ENCODE measurements around the gene TUG1.

Gene TUG1

GRCh38 chr22:30947816-30948454, 21.1 kb upstream of the TUG1 start:
- no peak for DNase-seq

GRCh38 chr22:30948930-30949342, 20.1 kb upstream of the TUG1 start:
- DNase-seq, result no peak

- DNase-seq, result no peak
These were observed 19.0 kb upstream of the TUG1 start for GRCh38 chr22:30949934-30950660.

GRCh38 chr22:30953206-30953605, 15.9 kb upstream of the TUG1 start:
- no peak for DNase-seq

GRCh38 chr22:30955153-30955552, 13.9 kb upstream of the TUG1 start:
- DNase-seq, result no peak

GRCh38 chr22:30964858-30965257, 4.2 kb upstream of the TUG1 start:
- DNase-seq, result no peak

GRCh38 chr22:30968015-30968923, 796 bp upstream of the TUG1 start, which contains the start of gene MORC2:
Gene MORC2, minus strand, starts transcription at chr22:30968774. Its CDS starts 885 bp downstream, at chr22:30967889.
- no peak for DNase-seq

- DNase-seq, result peak; percentile 35
These were observed 679 bp downstream of the TUG1 start for GRCh38 chr22:30969532-30970355.

- no peak for DNase-seq
These were observed 1.3 kb downstream of the TUG1 start for GRCh38 chr22:30970356-30970746.

- no peak for DNase-seq
These were observed 9.4 kb downstream of the TUG1 start for GRCh38 chr22:30978304-30978962.

- no peak for DNase-seq
These were observed 10.9 kb downstream of the TUG1 start for GRCh38 chr22:30979932-30980331.

- DNase-seq, result no peak
These were observed 13.4 kb downstream of the TUG1 start for GRCh38 chr22:30982512-30982911.

GRCh38 chr22:30984317-30984716, 15.3 kb downstream of the TUG1 start:
- DNase-seq, result no peak

GRCh38 chr22:30985561-30986208, 16.6 kb downstream of the TUG1 start:
- DNase-seq, result no peak

GRCh38 chr22:30989474-30989873, 20.4 kb downstream of the TUG1 start:
- no peak for DNase-seq

- no peak for DNase-seq
These were observed 21.6 kb downstream of the TUG1 start for GRCh38 chr22:30990690-30991089.

- DNase-seq, result no peak
These were observed 23.5 kb downstream of the TUG1 start for GRCh38 chr22:30992565-30992964.

GRCh38 chr22:30994960-30995359, 25.9 kb downstream of the TUG1 start:
- DNase-seq, result no peak

- DNase-seq, result no peak
These were observed 27.4 kb downstream of the TUG1 start for GRCh38 chr22:30996462-30996861.

- no peak for DNase-seq
These were observed 29.3 kb downstream of the TUG1 start for GRCh38 chr22:30998329-30998728.

- DNase-seq, result no peak
These were observed 32.2 kb downstream of the TUG1 start for GRCh38 chr22:31001124-31001770.
